Measurements from ENCODE around the gene DHTKD1. TPM values are rescaled to one million over a fixed set of nuclear protein-coding genes. Genes with fewer than 3 reads are reported as not detected.

DHTKD1 gene, protein sequence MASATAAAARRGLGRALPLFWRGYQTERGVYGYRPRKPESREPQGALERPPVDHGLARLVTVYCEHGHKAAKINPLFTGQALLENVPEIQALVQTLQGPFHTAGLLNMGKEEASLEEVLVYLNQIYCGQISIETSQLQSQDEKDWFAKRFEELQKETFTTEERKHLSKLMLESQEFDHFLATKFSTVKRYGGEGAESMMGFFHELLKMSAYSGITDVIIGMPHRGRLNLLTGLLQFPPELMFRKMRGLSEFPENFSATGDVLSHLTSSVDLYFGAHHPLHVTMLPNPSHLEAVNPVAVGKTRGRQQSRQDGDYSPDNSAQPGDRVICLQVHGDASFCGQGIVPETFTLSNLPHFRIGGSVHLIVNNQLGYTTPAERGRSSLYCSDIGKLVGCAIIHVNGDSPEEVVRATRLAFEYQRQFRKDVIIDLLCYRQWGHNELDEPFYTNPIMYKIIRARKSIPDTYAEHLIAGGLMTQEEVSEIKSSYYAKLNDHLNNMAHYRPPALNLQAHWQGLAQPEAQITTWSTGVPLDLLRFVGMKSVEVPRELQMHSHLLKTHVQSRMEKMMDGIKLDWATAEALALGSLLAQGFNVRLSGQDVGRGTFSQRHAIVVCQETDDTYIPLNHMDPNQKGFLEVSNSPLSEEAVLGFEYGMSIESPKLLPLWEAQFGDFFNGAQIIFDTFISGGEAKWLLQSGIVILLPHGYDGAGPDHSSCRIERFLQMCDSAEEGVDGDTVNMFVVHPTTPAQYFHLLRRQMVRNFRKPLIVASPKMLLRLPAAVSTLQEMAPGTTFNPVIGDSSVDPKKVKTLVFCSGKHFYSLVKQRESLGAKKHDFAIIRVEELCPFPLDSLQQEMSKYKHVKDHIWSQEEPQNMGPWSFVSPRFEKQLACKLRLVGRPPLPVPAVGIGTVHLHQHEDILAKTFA
- 8.4 TPM for polyA plus RNA-seq (2013, experiment 1 of 2; ENCODE audit: insufficient read length)
- 7.0 TPM for polyA plus RNA-seq (2013, experiment 2 of 2; ENCODE audit: insufficient read length)

DNA sequence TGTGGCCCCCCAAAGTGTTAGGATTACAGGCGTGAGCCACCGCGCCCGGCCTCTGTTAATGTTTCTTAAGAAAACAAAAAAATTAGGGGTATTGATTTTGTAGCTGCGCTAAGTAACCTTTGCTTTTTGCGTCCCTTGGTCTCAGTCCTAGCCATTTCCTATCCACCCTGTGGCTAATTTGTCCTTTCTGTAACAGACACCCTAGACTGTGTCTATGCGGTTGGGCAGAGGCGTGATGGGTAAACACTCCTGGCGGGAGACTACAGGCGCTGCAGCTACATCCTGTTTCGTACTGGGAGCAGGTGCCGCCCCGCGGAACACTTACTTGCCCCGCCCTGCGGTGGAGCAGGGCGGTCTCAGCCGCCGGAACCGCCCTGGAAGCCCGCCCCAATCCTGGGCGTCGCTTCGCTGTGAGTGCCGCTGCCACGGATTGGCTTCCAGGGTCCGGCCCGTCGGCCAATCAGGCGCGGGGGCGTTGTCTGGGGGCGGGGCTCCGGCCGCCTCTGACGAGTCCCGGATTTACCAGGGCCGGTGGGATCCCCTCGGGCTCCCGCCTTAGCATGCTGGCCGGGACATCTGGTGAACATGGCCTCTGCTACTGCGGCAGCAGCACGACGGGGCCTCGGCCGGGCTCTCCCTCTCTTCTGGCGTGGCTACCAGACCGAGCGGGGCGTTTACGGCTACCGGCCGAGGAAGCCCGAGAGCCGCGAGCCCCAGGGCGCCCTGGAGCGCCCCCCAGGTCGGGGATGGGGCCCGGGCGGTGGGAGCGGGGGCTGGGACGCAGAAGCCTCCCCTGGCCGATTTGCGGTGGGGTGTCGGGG is at the start of gene DHTKD1:
TSS of gene DHTKD1 (plus strand) at position 506 of the 821 bp plus-strand sequence. CDS start at position 586, 80 bp downstream.
- peak; percentile 98 for DNase-seq

DNA sequence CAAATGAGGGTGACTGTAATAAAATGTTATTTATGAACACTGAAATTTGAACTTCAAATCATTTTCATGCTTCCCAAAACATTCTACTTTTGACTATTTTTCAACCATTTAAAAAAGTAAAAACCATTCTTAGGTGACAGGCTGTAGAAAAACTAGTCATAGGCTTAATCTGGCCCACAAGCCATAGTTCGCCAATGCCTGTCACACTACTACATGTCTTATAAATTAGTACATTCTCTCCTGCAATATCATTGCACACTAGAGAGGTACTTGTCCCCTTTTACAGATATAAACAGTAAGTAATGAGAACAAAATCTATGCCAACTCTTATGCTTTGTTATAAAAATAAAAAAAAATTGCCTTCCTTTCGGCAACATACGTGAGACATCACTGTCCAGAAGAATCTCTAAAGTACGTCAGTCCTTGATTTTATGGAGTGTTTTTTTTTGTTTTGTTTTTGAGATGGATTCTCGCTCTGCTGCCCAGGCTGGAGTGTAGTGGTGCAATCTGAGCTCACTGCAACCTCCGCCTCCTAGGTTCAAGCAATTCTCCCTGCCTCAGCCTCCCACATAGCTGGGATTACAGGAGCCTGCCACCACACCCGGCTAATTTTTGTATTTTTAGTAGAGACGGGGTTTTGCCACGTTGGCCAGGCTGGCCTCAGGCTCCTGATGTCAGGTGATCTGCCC is 49.3 kb upstream of the DHTKD1 start:
- no peak for DNase-seq

DNA sequence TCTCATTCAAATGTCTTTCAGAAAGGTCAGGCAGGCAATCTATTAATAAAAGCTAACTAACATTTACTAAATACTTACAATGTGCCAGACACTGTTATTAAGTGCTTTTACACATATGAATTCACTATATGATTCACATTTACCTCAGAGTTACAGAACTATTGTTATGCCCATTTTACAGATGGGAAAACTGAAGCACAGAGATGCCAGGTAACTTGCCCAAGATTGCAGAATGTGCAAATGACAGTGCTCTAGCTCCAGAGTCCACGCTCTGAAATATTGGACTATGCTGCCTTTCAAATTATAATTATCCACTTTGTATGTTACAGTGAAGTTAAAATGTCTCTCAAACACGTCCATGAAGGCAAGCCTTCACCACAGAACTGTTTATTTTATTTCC is 48.2 kb upstream of the DHTKD1 start:
- DNase-seq, result no peak

DNA sequence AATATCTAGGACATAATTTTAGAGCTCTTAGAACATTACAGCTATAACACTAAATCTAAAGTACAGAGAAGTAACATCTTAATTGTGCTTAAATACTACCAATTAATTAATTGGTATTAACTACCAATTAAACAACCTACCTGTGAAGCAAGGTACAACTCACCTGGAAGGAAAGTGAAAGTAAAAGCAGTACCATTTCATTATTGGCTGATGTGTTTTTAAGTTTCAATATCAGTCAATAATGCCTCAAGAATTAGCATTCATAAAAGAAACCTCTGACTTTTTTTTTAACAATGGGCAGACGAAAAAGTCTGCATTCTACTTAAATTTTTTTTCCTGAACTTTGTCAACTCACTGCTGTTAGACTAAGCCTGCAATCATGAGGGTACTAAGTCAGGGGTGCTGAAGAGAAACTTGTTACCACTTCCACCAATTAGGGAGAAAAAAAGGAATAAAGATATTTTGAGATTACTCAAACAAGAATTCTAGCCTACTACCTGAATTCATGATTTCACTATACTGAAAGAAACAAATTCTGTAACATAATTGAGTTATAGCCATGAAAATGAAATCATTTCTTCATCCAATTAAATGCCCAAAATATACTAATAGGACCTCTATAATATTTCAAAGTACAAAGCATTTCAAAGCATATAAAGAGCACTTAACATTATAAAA is 46.0 kb upstream of the DHTKD1 start:
- no peak for DNase-seq

DNA sequence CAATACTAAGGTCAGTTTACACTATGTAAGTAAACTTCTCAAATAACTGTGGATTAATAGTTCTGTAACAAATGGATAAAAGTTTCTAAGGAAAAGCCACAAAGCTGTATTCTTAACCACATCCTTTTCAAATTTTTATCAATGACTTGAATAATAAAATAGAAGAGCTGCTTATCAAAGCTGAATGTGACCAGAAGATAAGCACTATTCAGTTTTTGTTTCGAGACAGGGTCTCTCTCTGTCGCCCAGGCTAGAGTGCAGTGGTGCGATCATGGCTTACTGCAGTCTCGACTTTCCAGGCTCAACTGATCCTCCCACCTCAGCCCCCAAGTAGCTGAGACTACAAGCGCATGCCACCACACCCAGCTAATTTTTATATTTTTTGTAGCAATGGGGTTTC is 43.2 kb upstream of the DHTKD1 start:
- no peak for DNase-seq

DNA sequence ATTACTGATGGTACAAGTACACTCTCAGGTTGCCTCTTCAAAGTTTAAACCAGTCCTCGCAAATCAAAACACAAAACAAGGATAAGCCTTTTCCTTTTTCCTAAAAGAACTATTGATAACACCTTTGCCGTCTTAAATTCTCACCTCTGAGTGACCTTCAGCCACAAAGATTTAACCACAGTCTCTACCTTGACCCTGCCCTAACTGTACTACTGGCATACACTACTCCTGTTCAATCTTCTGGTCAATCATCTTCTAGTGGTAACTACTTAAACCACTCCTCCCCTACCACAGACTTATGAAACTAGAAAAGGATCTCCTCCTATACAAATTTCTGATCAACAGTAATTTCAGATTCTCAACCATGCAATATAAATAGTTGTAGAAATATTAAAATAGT is 41.2 kb upstream of the DHTKD1 start:
- DNase-seq, result no peak

DNA sequence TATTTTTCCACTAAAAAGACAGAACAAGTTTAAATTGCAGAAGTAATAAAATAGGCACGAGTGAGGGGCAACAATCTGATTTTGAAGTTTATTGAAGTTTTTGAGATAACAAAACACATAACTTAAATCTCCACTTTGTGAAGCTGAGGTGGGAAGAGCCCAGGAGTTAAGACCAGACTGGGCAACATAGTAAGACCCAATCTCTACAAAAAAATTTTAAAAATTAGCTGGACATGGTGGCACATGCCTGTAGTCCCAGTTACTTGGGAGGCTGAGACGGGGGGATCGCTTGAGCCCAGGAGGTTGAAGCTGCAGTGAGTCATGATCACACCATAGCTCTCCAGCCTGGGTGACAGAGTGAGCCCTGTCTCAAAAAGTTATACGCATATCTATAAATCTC is 37.4 kb upstream of the DHTKD1 start:
- DNase-seq, result no peak

DNA sequence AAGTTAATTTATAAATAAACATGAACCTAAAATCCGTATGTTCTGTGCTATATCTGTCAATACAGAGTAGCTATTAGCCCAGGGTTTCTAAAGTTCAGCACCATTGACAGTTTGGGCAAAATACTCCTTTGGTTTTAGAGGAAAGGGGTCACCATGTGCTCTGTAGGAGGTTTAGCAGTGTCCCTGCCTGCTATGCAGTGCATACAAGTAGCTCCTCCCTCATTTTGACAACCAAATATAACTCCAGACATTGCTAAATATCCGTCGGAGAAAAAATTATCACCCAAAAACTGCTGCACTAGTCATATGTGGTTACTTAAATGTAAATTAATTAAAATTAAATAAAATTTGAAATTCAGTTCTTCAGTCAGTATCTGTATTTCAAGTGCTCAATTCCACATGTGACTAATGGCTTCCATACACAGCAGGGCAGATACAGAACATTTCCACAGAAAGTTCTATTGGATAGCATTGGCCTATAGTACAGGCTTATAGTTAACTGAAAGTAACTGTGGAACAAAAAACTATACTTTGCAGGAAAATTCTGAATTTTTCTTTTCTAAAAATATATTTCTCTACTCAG is 32.6 kb upstream of the DHTKD1 start:
- DNase-seq, result no peak

DNA sequence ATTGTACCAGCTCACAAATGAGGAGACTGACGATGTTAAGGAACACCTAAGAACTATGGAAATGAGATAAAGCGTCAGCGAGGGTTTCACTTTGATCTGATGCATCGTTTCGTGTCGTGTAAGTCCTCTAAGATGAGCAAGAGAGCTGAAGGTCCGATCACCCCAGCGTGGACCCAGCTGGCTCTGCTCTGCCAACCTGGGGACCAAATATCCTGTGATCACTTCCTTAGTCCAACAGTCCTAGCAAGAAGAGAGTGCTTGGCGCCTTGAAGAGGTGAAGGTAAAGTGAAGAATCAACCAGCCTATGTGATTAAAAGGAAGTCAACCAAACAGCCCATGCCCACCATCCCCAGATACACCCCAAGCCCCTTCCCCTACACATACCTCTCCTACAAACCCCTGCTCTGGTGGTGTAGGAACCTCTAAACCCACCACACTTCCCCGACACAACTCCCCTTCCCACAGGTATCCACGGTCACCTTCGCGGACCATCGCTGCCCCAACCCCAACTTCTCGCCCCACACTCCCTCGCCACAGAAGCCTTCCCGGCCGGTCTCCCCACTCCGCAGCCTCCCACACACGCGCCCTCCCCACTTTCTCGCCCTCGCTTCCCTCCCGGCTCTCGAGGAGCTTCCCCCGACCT is 26.9 kb upstream of the DHTKD1 start:
- DNase-seq, result peak; percentile 13

DNA sequence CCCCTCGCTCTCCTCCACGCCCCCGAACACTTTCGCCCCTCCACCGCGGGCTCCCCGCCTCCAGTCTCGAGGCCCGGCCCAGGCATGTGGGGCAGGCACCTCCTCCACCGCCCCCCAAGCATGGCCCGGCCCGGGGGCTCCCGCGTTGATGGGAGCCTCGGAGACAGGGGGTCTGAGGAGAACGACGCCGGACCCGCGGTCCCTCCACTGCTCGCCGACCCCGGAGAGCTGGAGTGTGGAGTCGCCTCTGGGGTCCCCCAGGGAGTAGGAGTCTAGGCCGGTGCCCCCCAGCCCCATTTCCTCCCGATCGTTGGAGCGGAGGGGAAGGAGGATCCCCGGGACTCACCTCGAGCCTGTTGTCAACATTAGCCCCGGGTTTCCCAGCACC is 26.4 kb upstream of the DHTKD1 start:
- peak; percentile 20 for DNase-seq

DNA sequence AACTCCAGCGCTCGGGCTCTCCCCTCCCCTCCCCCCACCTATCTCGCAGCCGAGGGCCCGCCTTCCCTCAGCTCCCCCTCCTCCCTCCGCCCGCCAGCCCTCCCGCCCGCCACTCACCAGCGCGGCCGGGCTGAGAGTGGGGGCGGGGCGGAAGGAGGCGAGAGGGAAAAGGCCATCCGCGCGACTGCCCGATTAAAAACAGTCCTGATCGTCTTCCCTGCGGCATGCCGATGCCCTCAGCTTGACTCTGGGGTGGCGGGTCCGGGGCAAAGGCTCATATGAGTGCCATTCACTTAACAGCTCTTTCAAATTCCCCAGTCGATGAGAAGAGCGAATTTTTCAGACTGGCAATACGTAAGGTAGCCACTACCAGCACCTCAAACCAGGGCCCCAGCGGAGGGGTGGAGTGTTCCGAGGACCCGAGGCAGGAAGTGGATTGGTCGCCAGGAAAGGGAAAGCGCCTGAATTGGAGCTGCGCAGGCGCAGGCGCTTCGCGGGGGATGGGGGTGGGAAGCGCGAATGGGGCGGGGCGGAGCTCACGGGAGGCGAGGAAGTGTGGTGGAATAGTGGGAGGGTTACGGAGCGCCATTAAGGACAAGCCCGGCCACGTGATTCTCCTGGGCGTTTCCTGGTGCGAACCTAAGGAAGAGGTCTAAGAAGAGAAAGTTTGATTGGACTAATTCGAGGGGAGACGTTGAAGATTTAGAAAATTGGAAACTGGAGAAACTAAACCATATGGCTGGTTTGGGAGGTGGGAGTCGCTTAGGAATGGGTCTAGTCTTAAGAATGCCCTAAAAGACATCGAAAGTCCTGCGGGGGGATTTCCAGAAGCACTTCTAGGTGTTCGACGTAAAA is 25.7 kb upstream of the DHTKD1 start, which contains the start of gene UPF2:
TSS of gene UPF2 (minus strand) at position 13 of the 855 bp plus-strand sequence. CDS start 7,386 bp downstream, outside the sequence.
- DNase-seq, result peak; percentile 99

DNA sequence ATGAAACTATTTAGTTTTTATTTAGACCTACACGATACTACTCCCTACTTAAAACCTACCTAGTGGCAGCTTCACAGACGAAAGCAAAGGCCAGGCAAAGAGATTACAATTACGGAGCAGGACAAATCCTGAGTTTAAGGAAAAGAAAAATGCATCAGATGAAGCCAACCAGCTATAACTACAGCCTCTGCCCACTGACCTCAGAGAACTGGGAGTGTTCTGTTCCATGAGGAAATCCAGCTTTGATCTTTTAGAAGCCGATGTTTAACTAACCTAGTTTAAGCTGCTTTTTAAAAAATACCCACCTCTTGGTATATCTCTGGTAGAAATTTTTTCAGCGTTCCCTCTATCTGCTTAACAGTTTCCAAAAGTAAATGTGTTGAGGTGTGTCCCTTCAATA is 23.2 kb upstream of the DHTKD1 start:
- DNase-seq, result no peak

DNA sequence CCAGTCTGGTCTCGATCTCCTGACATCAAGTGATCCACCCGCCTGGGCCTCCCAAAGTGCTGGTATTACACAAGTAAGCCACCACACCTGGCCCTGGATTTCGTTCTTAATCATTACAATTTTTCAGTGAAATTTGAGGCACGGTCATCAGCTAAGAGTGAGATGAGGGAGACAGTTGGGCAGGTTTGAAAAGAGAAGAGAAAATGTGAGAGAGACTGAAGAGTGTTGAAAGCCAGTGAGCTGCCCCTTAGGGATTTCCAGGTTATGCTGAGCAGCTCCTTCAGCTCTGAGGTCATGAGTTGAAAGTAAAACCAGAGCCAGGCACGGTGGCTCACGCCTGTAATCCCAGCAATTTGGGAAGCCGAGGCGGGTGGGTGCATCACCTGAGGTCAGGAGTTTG is 20.2 kb upstream of the DHTKD1 start:
- DNase-seq, result no peak

DNA sequence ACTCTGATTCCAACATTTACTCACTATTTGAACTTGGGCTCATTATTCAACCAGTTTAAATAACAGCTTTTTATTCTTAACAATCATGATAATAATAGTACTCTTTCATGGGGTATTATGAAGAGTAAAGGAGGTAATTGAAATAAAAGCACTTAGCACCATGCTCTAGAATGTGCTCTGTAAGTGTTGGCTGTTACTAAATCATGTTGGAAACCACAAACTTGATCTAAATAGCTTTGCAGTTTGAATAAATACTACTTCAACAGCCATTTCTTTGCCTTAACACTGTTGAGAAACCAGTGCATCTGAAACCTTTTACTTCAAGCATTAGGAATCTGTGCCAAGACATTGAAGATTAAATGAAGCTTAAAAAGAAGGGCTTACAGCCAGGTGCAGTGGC is 18.2 kb upstream of the DHTKD1 start:
- no peak for DNase-seq

DNA sequence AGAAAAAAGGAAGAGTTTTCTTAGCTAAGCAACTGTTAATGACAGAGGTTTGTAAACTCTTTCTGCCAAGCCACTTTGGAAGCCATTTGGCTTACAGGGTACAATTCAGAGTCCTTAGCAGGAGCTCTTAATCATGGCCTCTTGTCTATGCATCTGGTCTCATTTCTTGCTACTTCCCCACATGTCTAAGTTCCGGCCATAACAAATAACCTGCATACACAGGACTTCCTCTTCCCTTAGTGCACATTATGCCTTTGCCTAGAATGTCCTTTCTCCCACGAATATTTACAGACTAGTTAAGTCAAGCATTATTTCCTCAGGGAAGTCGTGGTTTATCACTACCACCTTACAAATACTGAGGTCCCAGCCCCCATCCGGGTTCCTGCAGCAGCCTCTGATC is 17.5 kb upstream of the DHTKD1 start:
- DNase-seq, result no peak

DNA sequence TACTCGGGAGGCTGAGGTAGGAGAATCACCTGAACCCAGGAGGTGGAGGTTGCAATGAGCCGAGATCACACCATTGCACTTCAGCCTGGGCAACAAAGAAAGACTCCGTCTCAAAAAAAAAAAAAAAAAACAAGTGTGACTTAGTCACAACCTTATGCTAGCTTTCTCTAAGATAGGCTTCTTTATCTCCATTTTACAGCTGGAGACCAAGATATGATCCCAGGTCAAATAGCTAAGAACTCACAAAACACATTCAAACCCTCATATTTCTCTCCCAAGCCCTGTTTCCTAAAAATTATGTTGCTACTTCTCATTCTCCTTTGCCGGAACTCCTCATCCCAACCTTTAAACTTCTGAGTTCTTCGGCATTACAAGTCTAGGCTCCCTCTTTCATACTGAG is 13.0 kb upstream of the DHTKD1 start:
- DNase-seq, result no peak

DNA sequence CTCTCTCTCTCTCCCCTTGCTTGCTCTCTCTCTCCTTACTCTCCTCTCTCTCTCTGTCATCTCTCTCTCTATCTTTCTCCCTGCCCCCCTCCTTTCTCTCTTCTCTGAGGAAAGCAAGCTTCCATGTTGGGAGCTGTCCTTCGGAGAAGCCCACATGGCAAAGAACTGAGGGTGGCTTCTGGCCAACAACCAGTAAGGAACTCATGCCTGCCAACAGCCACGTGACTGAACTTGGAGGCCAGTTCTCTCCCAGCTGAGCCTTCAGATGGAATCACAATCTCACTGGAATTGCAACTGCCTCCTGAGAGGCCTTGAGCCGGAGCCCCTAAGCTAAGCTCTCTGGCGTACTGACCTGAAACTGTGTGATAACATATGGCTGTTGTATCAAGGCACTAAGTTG is 12.0 kb upstream of the DHTKD1 start:
- DNase-seq, result no peak

DNA sequence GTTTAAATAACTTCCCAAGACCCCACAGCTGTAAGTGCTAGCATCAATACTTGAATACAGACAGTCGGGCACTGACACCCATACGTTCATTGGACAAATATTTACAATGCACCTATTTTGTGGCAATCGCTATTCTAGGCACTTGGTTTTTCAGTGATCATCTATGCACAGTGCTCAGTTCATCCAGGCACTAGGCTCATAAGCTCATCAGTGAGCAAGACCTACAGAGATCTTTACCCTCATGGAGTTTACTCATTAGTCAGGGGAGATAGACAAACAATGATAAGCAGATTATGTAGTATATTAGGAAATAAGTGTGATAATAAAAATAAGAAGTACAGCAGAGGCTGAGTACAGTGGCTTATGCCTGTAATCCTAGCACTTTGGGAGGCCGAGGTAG is 7.6 kb upstream of the DHTKD1 start:
- DNase-seq, result no peak

DNA sequence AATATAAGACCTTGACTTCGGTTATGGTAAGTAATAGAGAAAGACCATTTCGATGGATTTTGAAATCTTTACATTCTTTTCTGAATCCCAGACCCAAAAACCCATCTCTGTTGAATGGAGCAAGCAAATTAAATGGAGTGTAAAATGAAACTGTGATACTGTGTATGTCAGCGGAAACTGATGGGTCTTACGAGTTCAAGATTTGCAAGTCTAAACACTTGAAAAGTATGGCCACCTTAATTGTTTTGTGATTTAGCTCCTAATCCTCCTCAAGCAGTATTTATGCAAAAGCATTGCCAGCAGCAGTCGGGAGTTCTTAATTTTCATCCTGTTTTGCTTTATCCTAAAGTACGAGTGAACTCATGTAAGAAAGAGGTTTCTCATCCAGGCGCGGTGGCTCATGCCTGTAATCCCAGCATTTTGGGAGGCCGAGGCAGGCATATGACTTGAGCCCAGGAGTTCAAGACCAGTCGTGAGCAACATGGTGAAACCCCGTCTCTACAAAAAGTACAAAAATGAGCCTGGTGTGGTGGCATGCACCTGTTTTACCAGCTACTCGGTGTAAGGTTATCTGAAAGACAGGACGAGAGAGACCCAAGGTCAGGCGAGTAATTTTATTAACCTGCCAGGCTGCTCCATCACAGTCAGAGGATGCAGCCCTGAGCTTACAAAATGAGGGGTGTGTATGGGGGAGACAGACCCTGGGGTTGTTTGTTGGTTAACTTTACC is 5.8 kb upstream of the DHTKD1 start:
- no peak for DNase-seq

All from fibroblast of skin of scalp (primary cell).